HFFc6 (cell line): ENCODE data around the gene KATNIP. TPM values are rescaled to one million over a fixed set of nuclear protein-coding genes. Genes with fewer than 3 reads are reported as not detected.

Source experiments
- DNase-seq: peaks from one replicate; pipeline ENCODE4 v3.0.0-alpha.2; 2018
- H3K27ac Mint-ChIP-seq: 2 replicates; pipeline ENCODE4 v1.8.0; 2020; ENCODE audit warnings: mild to moderate bottlenecking, mixed read lengths
- H3K27me3 Mint-ChIP-seq: 2 replicates; pipeline ENCODE4 v1.8.0; 2021; ENCODE audit warnings: mild to moderate bottlenecking, moderate library complexity, mixed read lengths; ENCODE audit not compliant: insufficient read depth
- H3K36me3 Mint-ChIP-seq: 2 replicates; pipeline ENCODE4 v1.8.0; 2021; ENCODE audit warnings: low read depth, mixed read lengths
- H3K4me1 Mint-ChIP-seq: 2 replicates; pipeline ENCODE4 v1.8.0; 2020; ENCODE audit warnings: low read depth, mixed read lengths
- H3K4me3 Mint-ChIP-seq: 2 replicates; pipeline ENCODE4 v1.8.0; 2020; ENCODE audit warnings: mild to moderate bottlenecking, moderate library complexity, mixed read lengths
- H3K9me3 Mint-ChIP-seq: 2 replicates; pipeline ENCODE4 v1.8.0; 2020; ENCODE audit warnings: mild to moderate bottlenecking, mixed read lengths
- CTCF ChIP-seq: fragments of 200-600 bp; sonication (generic); IDR thresholded peaks from 2 replicates; pipeline ENCODE4 v1.5.0; 2021; ENCODE audit warnings: antibody characterized with exemption, mild to moderate bottlenecking
- total RNA-seq, 6 experiments: library from RNA; stranded (reverse); fragmentation: NEBNext Ultra II Directional; extraction: Animal tissue kit (Norgen Biotek cat#: 25700); gene quantifications; 2 replicates in 1 of 6; 3 replicates in 5 of 6; pipeline ENCODE4 v1.2.3, GENCODE V29; 2021

The KATNIP gene
- total RNA-seq, 6 experiments from 2014 or later, result 18.6 to 24.1 (median 19.9) TPM

DNA sequence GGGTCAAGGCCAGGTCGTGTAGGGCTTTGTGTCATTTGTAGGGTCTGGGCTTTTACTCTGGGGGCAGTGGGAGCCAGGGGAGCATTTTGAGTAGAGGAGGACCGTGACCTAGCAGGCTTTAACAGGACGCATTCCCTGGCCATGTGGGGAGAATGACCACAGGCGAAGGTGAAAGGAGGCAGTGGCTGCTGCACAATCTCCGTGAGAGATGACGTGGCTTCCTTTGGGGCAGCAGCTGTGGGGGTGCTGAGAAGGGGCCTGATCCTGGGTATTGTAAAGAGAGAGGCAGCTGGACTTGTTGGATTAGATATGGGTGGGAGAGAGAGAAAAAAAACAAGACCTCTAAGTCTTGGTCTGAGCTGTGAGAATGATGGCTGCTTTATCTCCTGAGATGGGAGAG lies 46.0 kb downstream of the KATNIP start:
- no peak for DNase-seq
- Mint-ChIP-seq H3K9me3 (no peaks in the 10 kb centered on the region), H3K4me1 (peaks cover 17% of the 10 kb centered on the region; the same call in 1 of the 2 replicates), H3K4me3 (no peak overlapping the region), H3K27ac (peak overlapping the region; percentile 38; the same call in 1 of the 2 replicates), H3K27me3 (no peaks in the 10 kb centered on the region; the same call in 1 of the 2 replicates), H3K36me3 (no peaks in the 10 kb centered on the region)
- TF ChIP-seq CTCF, result no peak

- no peaks in the 10 kb centered on the region for H3K36me3 Mint-ChIP-seq
- H3K9me3 Mint-ChIP-seq, result no peaks in the 10 kb centered on the region
- H3K4me1 Mint-ChIP-seq, result peaks cover 17% of the 10 kb centered on the region; the same call in 1 of the 2 replicates
- no peak overlapping the region for H3K4me3 Mint-ChIP-seq
- no peak for TF ChIP-seq CTCF
- peak overlapping the region; percentile 38; the same call in 1 of the 2 replicates for H3K27ac Mint-ChIP-seq
- no peak for DNase-seq
- H3K27me3 Mint-ChIP-seq, result no peaks in the 10 kb centered on the region; the same call in 1 of the 2 replicates
Measured at GRCh38 chr16:27596411-27596810, 46.5 kb downstream of the KATNIP start.

- Mint-ChIP-seq H3K27me3 (peaks cover 1% of the 10 kb centered on the region), H3K4me1 (peaks cover 12% of the 10 kb centered on the region; the same call in 1 of the 2 replicates), H3K27ac (no peak overlapping the region), H3K36me3 (no peaks in the 10 kb centered on the region), H3K9me3 (no peaks in the 10 kb centered on the region), H3K4me3 (no peak overlapping the region)
- TF ChIP-seq CTCF, result no peak
- no peak for DNase-seq
Measured at GRCh38 chr16:27597361-27597760, 47.4 kb downstream of the KATNIP start.

- Mint-ChIP-seq H3K4me1 (peaks cover 12% of the 10 kb centered on the region; the same call in 1 of the 2 replicates), H3K27me3 (peaks cover 1% of the 10 kb centered on the region), H3K27ac (no peak overlapping the region), H3K36me3 (no peaks in the 10 kb centered on the region), H3K9me3 (no peaks in the 10 kb centered on the region), H3K4me3 (no peak overlapping the region)
- TF ChIP-seq CTCF, result no peak
- no peak for DNase-seq
Measured at GRCh38 chr16:27598220-27598619, 48.3 kb downstream of the KATNIP start.

DNA sequence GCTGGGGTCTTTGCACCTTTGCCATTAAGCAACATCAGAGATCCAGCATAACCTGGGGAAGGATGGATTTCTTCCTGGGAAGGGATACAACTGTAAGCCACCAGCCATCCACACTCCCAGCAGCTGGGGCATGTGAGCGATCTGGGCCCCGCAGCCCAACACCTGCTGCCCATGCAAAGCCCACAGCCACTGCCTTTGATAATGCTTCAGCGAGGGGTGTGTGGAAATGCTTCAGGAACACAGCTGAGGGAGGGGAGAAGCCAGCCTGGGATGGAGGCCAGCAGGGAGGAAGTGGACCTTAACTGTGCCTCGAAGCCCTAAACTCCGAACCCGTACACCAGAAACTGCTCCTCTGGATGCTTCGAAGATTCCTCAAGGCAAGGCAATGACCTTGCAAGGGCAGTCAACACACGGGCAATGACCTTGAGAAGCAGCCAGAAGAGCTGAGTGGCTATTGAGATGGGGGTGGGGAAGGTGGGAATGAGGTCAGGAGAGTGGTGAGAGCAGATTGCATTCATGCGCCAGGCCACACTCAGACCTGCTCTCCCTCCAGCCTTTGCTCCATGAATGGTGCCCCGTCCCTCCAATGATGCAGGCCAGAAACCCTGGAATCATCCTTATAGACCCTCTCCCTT lies 49.1 kb downstream of the KATNIP start:
- Mint-ChIP-seq H3K36me3 (no peaks in the 10 kb centered on the region), H3K9me3 (no peaks in the 10 kb centered on the region), H3K27me3 (peaks cover 1% of the 10 kb centered on the region), H3K4me3 (no peak overlapping the region), H3K4me1 (peaks cover 12% of the 10 kb centered on the region; the same call in 1 of the 2 replicates), H3K27ac (no peak overlapping the region)
- DNase-seq, result no peak
- TF ChIP-seq CTCF, result no peak
